HG02970 (cell line): ENCODE measurements around the gene DYRK1A.

ENCODE experiments used
- ATAC-seq: cut with Tn5 transposase; IDR thresholded peaks from one replicate; pipeline ENCODE4 v1.9.1; 2021; ENCODE audit warnings: mild to moderate bottlenecking, moderate library complexity, moderate number of reproducible peaks; ENCODE audit not compliant: unreplicated experiment, low FRiP score

The DYRK1A gene

DNA sequence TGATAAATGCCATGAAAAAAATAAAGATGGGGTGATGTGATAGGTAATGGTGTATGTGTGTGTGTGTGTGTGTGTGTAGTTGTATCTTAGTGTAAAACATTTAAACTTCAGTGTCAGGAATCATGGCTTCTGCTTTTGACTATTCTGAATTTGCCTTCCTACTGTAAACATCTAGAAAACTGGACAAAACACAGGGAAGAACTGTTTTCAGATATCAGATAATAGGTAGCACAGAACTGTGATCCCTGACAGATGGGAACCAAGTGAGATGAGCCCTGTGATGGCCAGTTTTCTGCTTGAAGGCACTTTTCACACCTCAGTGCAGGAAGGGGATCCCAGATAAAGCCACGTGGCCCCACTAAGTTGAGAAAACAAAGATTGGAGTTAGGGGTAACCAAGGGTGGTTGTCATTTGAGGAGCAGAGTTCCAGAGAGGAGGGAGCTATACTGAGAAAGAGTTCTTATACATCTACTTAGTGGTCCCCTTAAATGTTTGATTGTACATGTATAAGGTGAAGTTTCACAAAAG is 17.3 kb downstream of the DYRK1A start:
- no peak for ATAC-seq

GRCh38 chr21:37384416-37384815 is 17.8 kb downstream of the DYRK1A start:
- no peak for ATAC-seq

GRCh38 chr21:37385179-37385765 is 18.7 kb downstream of the DYRK1A start:
- ATAC-seq, result no peak

GRCh38 chr21:37386151-37386550 is 19.6 kb downstream of the DYRK1A start:
- ATAC-seq, result no peak

DNA sequence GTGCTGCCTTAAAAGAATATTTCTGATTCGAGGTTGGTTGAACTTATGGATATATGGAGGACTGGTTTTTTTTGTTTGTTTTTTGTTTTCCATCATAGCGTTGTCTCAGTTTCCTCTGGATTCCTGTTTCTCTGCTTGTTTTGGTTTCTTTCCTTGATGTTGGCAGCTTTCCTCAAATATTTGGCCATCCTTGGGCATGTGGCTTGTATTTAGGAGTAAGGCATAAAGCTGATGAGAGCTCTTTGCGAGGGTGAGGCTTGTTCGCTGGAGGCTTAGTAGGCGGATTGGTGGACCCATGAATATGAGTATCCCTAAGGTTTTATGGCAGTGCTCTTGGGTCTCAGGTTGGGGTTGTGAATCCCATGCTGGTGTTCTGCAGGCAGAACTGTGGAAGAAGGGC is 22.9 kb downstream of the DYRK1A start:
- no peak for ATAC-seq

DNA sequence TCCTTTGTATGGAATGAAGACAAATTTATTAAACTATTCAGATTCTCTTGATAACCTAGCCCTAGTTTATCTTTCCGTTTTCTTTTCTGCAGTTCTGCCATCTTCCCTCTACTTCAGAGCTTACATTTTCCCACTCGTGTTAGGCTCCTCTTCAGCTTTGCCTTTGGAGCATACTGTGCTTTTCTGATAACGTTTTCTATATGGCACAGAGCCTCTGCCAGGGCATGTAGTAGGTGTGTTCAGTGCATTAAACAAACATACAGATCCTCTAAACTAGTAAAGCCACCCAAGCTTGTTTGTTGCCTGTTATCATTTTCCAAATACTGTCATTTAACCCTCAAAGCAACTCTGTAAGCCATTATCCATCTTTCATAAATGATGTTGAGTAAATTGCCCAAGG is 25.1 kb downstream of the DYRK1A start:
- no peak for ATAC-seq

GRCh38 chr21:37392441-37392840 is 25.9 kb downstream of the DYRK1A start:
- no peak for ATAC-seq

DNA sequence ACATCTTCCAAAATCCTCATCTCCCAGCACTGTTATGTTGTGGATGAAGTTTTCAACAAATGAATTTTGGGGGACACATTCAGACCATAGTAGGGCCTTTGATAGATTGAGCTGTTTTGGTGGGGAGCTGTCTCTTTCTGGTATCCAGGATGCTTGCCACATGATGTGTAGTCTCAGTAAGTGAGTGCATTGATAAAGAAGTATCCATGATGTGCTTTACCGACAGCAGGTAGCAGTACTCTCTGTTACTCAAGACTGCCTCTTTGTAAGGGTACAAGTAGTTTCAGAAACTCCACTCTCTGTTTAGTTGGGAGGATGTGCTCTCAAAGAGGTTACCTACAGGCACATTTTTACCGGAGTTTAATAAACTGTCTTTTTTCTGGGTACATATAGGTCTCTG is 26.5 kb downstream of the DYRK1A start:
- no peak for ATAC-seq

DNA sequence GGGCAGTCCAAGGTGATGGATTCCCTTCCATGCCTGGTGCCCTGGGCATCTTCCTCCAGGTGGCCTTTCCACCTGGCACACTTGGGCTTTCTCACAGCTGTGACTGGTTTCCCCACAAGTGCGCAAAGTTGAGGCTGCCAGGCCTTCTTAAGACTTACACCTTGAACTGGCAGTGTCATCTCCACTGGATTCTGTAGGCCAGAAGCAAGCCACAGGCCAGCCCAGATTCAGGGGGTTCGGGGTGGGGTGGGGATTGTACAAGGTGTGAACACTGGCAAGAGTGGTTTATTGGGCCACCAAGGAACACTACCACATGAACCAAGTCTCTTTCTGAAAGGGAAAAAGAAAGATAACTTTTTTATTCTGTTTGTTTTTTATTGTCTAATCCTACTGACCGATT is 27.2 kb downstream of the DYRK1A start:
- ATAC-seq, result no peak

DNA sequence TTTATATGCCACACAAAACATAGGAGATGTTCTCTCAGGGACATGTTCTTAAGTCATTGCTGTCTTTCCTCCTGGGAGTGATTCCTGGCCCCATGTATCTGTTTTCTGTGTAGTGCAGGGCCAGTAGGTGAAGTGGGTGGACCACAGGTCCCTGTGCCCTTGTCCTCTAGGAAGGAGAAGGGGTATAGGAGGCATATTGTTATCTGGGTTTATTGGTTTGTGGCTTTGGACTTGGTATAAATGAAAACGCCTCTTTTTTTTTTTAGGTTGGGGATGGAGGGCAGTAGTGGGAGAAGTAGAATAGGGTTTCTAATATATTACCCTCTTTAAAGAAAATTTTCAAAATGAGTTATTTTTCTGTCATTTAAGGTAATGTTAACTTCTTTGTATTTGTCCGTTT is 29.4 kb downstream of the DYRK1A start:
- ATAC-seq, result no peak

DNA sequence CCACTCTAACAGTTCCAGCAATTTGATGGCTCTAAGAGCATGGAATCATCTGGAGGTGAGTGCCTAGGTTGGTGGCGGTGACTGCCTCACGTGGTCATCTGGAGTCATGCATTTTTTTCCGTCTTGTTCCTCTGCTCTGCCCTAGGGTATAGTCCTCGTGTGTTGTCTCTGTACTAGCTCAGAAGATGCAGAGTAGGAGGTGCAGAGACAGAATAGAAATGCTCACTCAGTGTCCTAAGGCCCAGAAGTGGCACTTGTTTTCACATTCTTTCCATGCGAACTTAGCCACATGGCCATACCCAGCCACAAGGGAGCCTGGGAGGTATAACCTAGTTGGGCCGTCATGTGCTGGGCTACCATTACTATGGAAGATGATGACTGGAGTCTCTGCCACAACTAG is 30.3 kb downstream of the DYRK1A start:
- no peak for ATAC-seq

DNA sequence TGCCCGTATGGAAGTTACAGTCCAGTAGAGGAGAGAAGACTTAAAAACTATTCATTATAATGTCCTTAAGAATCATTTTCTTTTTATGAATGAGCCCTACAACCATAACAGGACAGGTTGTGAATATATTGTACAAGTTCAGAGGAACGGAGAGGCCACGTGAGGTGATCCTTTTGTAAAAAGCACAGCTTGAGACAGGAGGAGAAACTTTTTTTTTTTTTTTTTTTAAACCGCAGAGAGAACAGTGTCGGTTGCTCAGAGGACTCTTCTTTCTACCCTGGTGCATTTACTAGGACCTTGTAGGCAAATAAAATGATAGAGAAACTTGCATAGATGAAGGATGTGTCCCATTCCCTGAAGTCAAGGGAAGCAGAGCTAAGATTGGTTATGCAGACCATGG is 32.1 kb downstream of the DYRK1A start:
- no peak for ATAC-seq

DNA sequence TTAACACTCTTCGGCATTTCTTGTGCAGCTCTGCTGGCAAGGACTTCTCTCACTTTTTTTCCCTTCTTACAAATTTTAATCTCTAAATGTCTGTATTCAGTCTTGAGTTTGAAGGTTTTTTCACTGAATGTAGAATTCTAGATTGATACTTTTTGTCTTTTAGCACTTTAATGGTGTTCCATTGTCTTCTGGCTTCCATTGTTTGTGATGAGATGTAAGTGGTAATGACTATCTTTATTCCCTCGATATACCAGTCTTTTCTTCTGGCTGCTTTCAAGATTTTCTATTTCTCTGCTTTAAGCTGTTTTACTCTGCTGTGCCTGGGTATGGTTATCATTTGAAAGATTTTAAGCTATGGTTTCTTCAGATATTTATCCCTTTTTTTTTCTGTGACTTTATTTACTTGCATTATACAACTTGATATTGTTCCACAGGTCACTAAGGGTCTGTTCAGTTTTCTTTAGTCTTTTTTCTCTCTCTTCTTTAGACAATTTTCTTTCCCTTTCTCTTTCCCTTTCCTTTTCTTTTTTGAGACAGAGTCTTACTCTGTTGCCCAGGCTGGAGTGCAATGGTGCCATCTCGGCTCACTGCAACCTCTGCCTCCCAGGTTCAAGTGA is 35.8 kb downstream of the DYRK1A start:
- ATAC-seq, result no peak

GRCh38 chr21:37405629-37406028 is 39.1 kb downstream of the DYRK1A start:
- ATAC-seq, result no peak

DNA sequence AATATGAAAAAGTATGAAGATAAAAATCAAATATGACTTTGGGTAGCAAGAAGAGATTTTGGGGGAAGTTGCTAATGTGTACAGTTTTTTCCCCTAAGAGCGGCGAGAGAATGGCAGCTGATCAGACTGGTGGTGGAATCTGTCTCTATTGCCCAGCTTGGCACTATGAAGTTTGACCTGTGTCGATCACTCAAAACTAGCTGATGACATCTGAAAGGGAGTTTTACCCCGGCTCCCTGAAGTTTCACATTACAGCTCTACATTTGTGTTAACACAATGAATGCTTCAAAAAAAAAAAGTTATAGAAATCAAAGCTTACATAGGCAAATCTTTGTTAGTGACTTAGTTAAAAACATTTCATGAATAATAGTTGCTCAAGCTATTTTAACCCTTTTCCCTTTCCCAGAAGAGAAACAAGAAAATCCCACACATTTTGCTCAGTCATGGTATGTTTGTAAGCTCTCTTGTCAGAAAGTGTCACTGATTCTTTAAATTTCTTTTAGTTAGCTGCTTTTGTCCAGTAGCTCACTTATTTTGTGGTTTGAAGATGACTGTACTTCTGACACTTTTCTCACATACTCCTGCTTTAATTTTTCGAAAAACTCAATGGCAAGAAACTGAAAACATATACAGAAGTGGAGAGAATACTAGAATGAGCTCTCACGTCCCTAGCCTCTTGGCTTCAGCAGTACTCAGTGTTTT is 41.3 kb downstream of the DYRK1A start:
- peak; percentile 50 for ATAC-seq

DNA sequence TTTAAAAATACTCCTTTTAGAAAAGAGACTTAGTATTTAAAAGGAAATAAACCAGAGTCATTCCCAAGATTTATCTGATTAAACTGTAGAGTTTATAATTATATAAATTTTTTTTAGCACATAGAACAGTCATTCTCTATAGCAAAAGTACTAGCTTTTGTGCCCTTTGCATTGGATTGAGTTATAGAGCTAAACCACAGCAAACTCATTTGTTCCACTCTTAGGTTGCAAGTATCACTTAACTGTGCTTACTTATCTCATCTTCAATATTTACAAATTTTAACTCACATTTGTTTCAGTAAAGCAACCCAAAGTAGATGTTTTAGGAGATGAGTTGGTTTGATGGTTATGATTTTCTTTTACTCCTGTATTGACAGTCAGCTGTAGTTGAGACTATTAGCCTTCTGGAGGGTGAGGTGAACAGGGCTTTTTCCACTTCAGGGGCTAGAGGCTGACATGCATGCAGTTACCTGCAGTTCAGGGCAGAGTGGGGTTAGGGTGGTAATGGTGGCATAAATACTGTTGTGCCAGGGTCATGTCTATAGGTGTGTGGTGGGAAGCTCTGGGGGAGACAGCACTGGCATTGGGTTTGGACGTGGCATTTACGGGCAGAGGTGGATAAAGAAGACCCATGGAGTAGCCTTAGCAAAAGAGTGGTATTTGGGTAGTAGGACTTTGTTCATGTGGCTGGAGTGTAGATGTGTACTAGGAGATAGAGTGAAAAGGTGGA is 42.1 kb downstream of the DYRK1A start:
- ATAC-seq, result no peak

GRCh38 chr21:37410639-37411038 is 44.1 kb downstream of the DYRK1A start:
- ATAC-seq, result no peak

GRCh38 chr21:37412603-37413360 is 46.2 kb downstream of the DYRK1A start:
- no peak for ATAC-seq

DNA sequence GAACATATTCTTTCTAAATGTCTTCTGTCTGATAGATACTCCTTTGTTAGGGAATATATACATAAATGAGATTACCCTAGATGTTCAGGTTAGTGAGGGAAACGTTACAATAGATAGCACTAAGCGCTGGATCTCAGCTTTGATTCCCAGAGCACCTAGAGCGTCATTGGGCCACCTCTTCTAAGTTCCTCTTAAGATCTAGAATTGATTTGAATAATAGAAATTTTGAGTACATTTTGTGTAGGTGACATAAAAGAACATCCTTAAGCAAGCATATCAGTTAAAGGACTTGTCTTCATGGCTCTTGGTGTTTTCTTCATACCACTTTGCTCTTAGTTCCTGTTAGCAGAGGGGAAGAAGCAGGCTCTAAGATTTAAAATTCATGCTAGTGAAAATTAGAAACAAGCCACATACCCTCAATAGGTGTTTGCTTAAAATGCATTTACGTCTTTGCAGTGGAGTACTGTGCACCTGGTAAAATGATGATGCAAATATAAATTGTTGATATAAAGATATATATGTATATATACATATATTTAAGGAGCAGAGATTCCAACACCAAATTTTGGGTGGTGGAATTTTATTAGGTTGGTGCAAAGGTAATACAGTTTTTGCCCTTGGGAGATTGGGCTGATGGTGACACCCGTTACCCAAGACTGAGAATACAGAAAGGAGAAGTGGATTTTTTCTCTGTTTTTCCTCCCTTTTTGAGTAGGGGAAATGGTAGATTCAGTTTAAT is 47.1 kb downstream of the DYRK1A start:
- ATAC-seq, result no peak
